ENCODE data around the gene SLC38A8. TPM values are rescaled to one million over a fixed set of nuclear protein-coding genes. Genes with fewer than 3 reads are reported as not detected.

SLC38A8 gene
- total RNA-seq, 3 donors from 2014 or later, result not detected

GRCh38 chr16:84040226-84040822, 2.3 kb downstream of the SLC38A8 start:
- intact Hi-C loops (cut with DNase I; ENCODE audit: low total_unique reads), result loop anchor here (1.0 to 10.0 kb wide), 3 partner anchors 19 to 1652 kb away; no protein-coding TSS in a partner anchor
- H3K4me1 ChIP-seq, result no peaks in the 10 kb centered on the region
- peaks cover 0 to 3% of the 10 kb centered on the region in 2 donors for H3K9me3 ChIP-seq
- no peaks in the 10 kb centered on the region for H3K36me3 ChIP-seq
- no peak for TF ChIP-seq POLR2A (IDR thresholded peaks at IDR 0.05)
- no peak for TF ChIP-seq CTCF (IDR thresholded peaks at IDR 0.05)
- no peak for TF ChIP-seq POLR2AphosphoS5 (IDR thresholded peaks at IDR 0.05)
- H3K27ac ChIP-seq, result no peak overlapping the region
- no peak overlapping the region for H3K4me3 ChIP-seq
- DNase-seq (ENCODE audit: low spot score in 2 of 2), result no peak
- H3K27me3 ChIP-seq, result peaks cover 0 to 5% of the 10 kb centered on the region in 2 donors

- H3K27me3 ChIP-seq, result peaks cover 0 to 5% of the 10 kb centered on the region in 2 donors
- H3K4me1 ChIP-seq, result no peaks in the 10 kb centered on the region
- DNase-seq (ENCODE audit: low spot score in 2 of 2), result no peak
- peaks cover 0 to 3% of the 10 kb centered on the region in 2 donors for H3K9me3 ChIP-seq
- TF ChIP-seq POLR2AphosphoS5 (IDR thresholded peaks at IDR 0.05), result no peak
- no peak for TF ChIP-seq CTCF (IDR thresholded peaks at IDR 0.05)
- TF ChIP-seq POLR2A (IDR thresholded peaks at IDR 0.05), result no peak
- no peak overlapping the region for H3K4me3 ChIP-seq
- no peak overlapping the region for H3K27ac ChIP-seq
- no peaks in the 10 kb centered on the region for H3K36me3 ChIP-seq
- intact Hi-C loops (cut with DNase I; ENCODE audit: low total_unique reads), result loop anchor here (1.0 to 10.0 kb wide), 3 partner anchors 18 to 1653 kb away; no protein-coding TSS in a partner anchor
These were observed 2.9 kb downstream of the SLC38A8 start for GRCh38 chr16:84039696-84040095.

- Histone ChIP-seq H3K27ac (no peak overlapping the region), H3K27me3 (peaks cover 0 to 5% of the 10 kb centered on the region in 2 donors), H3K36me3 (no peaks in the 10 kb centered on the region), H3K4me1 (no peaks in the 10 kb centered on the region), H3K4me3 (no peak overlapping the region), H3K9me3 (peaks cover 0 to 3% of the 10 kb centered on the region in 2 donors)
- TF ChIP-seq POLR2AphosphoS5 (IDR thresholded peaks at IDR 0.05) (no peak), POLR2A (IDR thresholded peaks at IDR 0.05) (no peak), CTCF (IDR thresholded peaks at IDR 0.05) (no peak)
- DNase-seq (ENCODE audit: low spot score in 2 of 2), result no peak
- intact Hi-C loops (cut with DNase I; ENCODE audit: low total_unique reads), result no loop called here
These were observed 4.1 kb downstream of the SLC38A8 start for GRCh38 chr16:84038469-84038868.

GRCh38 chr16:84036982-84037425, 5.6 kb downstream of the SLC38A8 start:
- DNase-seq (ENCODE audit: low spot score in 2 of 2), result no peak
- no peak for TF ChIP-seq CTCF (IDR thresholded peaks at IDR 0.05)
- intact Hi-C loops (cut with DNase I; ENCODE audit: low total_unique reads), result no loop called here
- no peaks in the 10 kb centered on the region for H3K27me3 ChIP-seq
- H3K27ac ChIP-seq, result no peak overlapping the region
- H3K4me3 ChIP-seq, result no peak overlapping the region
- H3K9me3 ChIP-seq, result peaks cover 0 to 3% of the 10 kb centered on the region in 2 donors
- no peaks in the 10 kb centered on the region for H3K36me3 ChIP-seq
- no peaks in the 10 kb centered on the region for H3K4me1 ChIP-seq

GRCh38 chr16:84036131-84036530, 6.5 kb downstream of the SLC38A8 start:
- no peak for TF ChIP-seq POLR2A (IDR thresholded peaks at IDR 0.05)
- intact Hi-C loops (cut with DNase I; ENCODE audit: low total_unique reads), result no loop called here

More at GRCh38 chr16:84036131-84036530, 6.5 kb downstream of the SLC38A8 start:
- H3K9me3 ChIP-seq, result peaks cover 0 to 3% of the 10 kb centered on the region in 2 donors
- no peaks in the 10 kb centered on the region for H3K27me3 ChIP-seq
- DNase-seq (ENCODE audit: low spot score in 2 of 2), result no peak
- no peaks in the 10 kb centered on the region for H3K36me3 ChIP-seq
- H3K4me3 ChIP-seq, result no peak overlapping the region
- no peaks in the 10 kb centered on the region for H3K4me1 ChIP-seq
- H3K27ac ChIP-seq, result no peak overlapping the region
